ENCODE results near the gene LGALS4. TPM values are rescaled to one million over a fixed set of nuclear protein-coding genes. Genes with fewer than 3 reads are reported as not detected.

LGALS4 gene
- total RNA-seq, 1 donor from 2014 or later: 4.5 TPM

- DNase-seq (no peak), ATAC-seq (ENCODE audit: low read depth) (no peak)
- H3K4me1 Mint-ChIP-seq: peaks cover 34% of the 10 kb centered on the region
- no peaks in the 10 kb centered on the region for H3K9me3 Mint-ChIP-seq
- no peaks in the 10 kb centered on the region for H3K27me3 Mint-ChIP-seq
- intact Hi-C loops (cut with micrococcal nuclease): no loop called here
- ChIA-PET CTCF (no interaction called here), POLR2A (interaction anchor here (0.9 to 3.7 kb wide), 7 partner anchors 8 to 39 kb away, joined by 3 to 31 read pairs (median 4); partner anchors contain the start of genes ECH1 and RINL)
- no peak overlapping the region for H3K27ac Mint-ChIP-seq
- TF ChIP-seq CTCF (IDR thresholded peaks at IDR 0.05): no peak
- no peak overlapping the region for H3K4me3 Mint-ChIP-seq
- H3K36me3 Mint-ChIP-seq (ENCODE audit: low read depth): peaks cover 97% of the 10 kb centered on the region
These were observed 27.3 kb upstream of the LGALS4 start for GRCh38 chr19:38839816-38840582.

- ChIA-PET POLR2A (interaction anchor here (1.1 to 3.7 kb wide), 5 partner anchors 7 to 40 kb away, joined by 4 to 31 read pairs (median 6); partner anchors contain the start of genes ECH1 and RINL), CTCF (no interaction called here)
- Mint-ChIP-seq H3K36me3 (ENCODE audit: low read depth) (peaks cover 88% of the 10 kb centered on the region), H3K27me3 (no peaks in the 10 kb centered on the region), H3K4me1 (peaks cover 31% of the 10 kb centered on the region), H3K27ac (no peak overlapping the region), H3K9me3 (no peaks in the 10 kb centered on the region), H3K4me3 (no peak overlapping the region)
- intact Hi-C loops (cut with micrococcal nuclease): no loop called here
- no peak for DNase-seq
- TF ChIP-seq CTCF (IDR thresholded peaks at IDR 0.05): no peak
- no peak for ATAC-seq (ENCODE audit: low read depth)
These were observed 26.4 kb upstream of the LGALS4 start for GRCh38 chr19:38838986-38839761.

DNA sequence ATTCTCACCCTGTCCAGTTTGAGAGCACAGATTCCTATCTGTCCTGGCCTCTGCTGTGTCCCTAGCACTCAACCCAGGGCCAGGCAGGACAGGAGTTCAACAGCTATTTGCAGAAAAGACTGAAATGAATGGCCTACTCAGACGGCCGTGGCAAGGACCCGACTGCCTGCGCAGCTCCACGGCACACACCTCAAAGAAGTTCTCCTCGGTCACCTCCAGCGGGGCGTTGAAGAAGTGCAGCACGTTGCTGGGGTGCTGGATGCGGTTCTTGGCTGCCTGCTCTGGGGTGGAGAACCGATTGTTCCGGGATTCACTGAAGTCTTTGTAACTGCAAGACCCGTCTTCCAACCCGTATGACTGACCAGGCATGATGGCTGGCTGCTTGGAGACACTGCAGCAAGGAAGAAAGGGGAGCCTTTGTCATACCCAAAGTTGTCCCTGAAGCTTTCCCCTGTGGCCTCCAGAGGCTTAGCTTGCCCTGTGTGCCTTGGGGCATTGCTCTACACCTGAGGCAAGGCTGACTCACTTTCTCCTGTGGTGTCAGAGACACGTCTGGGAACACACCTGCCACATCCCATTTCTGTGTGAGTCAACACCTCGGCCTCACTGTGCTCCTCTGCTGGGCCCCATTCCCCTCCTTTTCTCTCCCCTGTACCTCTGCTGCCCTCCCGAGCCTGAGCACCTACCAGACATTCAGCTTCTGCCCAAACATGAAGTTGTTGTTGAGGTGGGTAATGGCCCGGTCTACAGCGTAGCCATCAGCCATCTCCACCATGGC, 25.7 kb upstream of the LGALS4 start:
- Mint-ChIP-seq H3K27ac (peak overlapping the region; percentile 50), H3K36me3 (ENCODE audit: low read depth) (peaks cover 83% of the 10 kb centered on the region), H3K27me3 (no peaks in the 10 kb centered on the region), H3K9me3 (no peaks in the 10 kb centered on the region), H3K4me1 (peaks cover 23% of the 10 kb centered on the region), H3K4me3 (no peak overlapping the region)
- no peak for TF ChIP-seq CTCF (IDR thresholded peaks at IDR 0.05)
- intact Hi-C loops (cut with micrococcal nuclease): no loop called here
- ATAC-seq (ENCODE audit: low read depth): no peak
- no peak for DNase-seq
- CTCF ChIA-PET: no interaction called here
- POLR2A ChIA-PET: interaction anchor here (2.0 to 2.7 kb wide), 2 partner anchors 11 to 31 kb away, joined by 6 to 13 read pairs; no protein-coding TSS in a partner anchor

DNA sequence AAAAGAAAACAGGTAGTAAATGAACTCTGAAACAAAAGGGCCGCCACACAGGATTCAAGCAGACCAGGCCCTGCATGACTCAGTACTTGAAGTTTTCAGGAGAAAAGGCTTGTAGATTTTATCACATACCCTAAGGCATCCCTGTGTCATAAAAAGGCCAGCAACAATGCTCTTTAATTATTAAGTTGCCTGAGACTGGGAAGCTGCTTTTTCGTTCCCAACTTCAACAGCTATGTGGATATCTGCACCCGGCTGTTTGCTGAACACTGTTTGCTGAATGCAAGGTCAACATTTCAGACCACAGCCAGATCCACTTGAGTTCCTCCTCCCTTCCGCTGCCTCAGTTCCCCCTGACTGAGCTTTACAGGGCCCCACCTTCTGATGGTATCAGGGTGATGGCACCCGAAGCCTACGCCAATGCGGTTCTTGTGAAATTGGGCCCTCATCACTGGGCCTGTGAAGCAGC, 24.9 kb upstream of the LGALS4 start:
- intact Hi-C loops (cut with micrococcal nuclease): no loop called here
- Mint-ChIP-seq H3K4me1 (peaks cover 16% of the 10 kb centered on the region), H3K4me3 (no peak overlapping the region), H3K9me3 (no peaks in the 10 kb centered on the region), H3K27ac (no peak overlapping the region), H3K36me3 (ENCODE audit: low read depth) (peaks cover 76% of the 10 kb centered on the region), H3K27me3 (no peaks in the 10 kb centered on the region)
- POLR2A ChIA-PET: interaction anchor here (2.0 to 2.7 kb wide), 2 partner anchors 11 to 31 kb away, joined by 6 to 13 read pairs; no protein-coding TSS in a partner anchor
- ATAC-seq (ENCODE audit: low read depth) (no peak), DNase-seq (no peak)
- CTCF ChIA-PET: no interaction called here
- no peak for TF ChIP-seq CTCF (IDR thresholded peaks at IDR 0.05)
